Uterus (tissue), 4 donors: ENCODE data around the gene PSMD1. TPM values are rescaled to one million over a fixed set of nuclear protein-coding genes. Genes with fewer than 3 reads are reported as not detected.
A peak's percentile ranks its signal among the peaks of the same experiment; 100 is the strongest.
"Not testable (repeated sequence)": the region's sequence is repeated elsewhere in the genome, so short reads cannot be mapped to it uniquely, and the experiment has no call there.

Experiments
- DNase-seq, 2 donors: peaks; one replicate each; pipeline ENCODE4 v3.0.0-alpha.2; 2019 to 2020
- H3K27ac ChIP-seq, 2 donors: fragments of 200-600 bp; sonication (generic); 1 replicate in 1 of 2; 2 replicates in 1 of 2; pipeline ENCODE4 v1.5.1; 2016 to 2018
- H3K27me3 ChIP-seq, 2 donors: fragments of 200-600 bp; sonication (generic); one replicate each; pipeline ENCODE4 v1.5.1; 2018 to 2019; ENCODE audit warnings: control low read depth in 1 of 2
- H3K36me3 ChIP-seq, 2 donors: fragments of 200-600 bp; sonication (generic); one replicate each; pipeline ENCODE4 v1.5.1; 2019; ENCODE audit warnings: control low read depth in 1 of 2
- H3K4me1 ChIP-seq, 2 donors: fragments of 200-600 bp; sonication (generic); one replicate each; pipeline ENCODE4 v1.5.1; 2018 to 2019; ENCODE audit warnings: control low read depth in 1 of 2
- H3K4me3 ChIP-seq, 2 donors: fragments of 200-600 bp; sonication (generic); 1 replicate in 1 of 2; 2 replicates in 1 of 2; pipeline ENCODE4 v1.5.1; 2018 to 2019; ENCODE audit warnings: mild to moderate bottlenecking in 1 of 2
- H3K9me3 ChIP-seq, 2 donors: fragments of 200-600 bp; sonication (generic); one replicate each; pipeline ENCODE4 v1.5.1; 2019; ENCODE audit warnings: control low read depth in 1 of 2
- CTCF ChIP-seq, 4 experiments: fragments of 200-600 bp in 2 of 4; fragments of 450-650 bp in 2 of 4; sonication (generic) in 2 of 4; IDR thresholded peaks; one replicate each; pipeline ENCODE4 v1.5.1; 2016 to 2019; ENCODE audit warnings: antibody characterized with exemption in 4 of 4, mild to moderate bottlenecking in 2 of 4, moderate library complexity in 1 of 4
- POLR2A ChIP-seq, 2 donors: fragments of 450-650 bp; IDR thresholded peaks; one replicate each; pipeline ENCODE4 v1.6.1; 2016; ENCODE audit warnings: antibody characterized with exemption in 2 of 2, mild to moderate bottlenecking in 1 of 2, moderate library complexity in 1 of 2
- intact Hi-C: fragments of 100-400 bp; cut with DNase I; formaldehyde crosslinking; loops from one replicate; pipeline ENCODE4 v1.15.1; 2023; ENCODE audit warnings: low total_unique reads
- total RNA-seq, 4 donors: library from RNA; depleted of rRNA in 3 of 4; stranded (reverse); fragments of >200 nt in 3 of 4; gene quantifications; one replicate each; pipeline versions ENCODE4 v1.1.0 to v1.2.4, GENCODE V29; 2014 to 2023
- donor health status: DM: yes; HTN: yes; CAD: no.

PSMD1 gene
- total RNA-seq, 4 donors from 2014 or later = 54.4 to 96.6 (median 68.6) TPM

- Histone ChIP-seq H3K36me3 (no peaks in the 10 kb centered on the region), H3K4me3 (peak overlapping the region; percentile 3 to 29), H3K27me3 (no peaks in the 10 kb centered on the region), H3K9me3 (no peaks in the 10 kb centered on the region), H3K27ac (peak overlapping the region; percentile 98), H3K4me1 (peaks cover 0 to 4% of the 10 kb centered on the region in 2 donors)
- DNase-seq = peak; percentile 77 to 86
- TF ChIP-seq POLR2A (IDR thresholded peaks at IDR 0.05) = peak in 1 of 2 donors; percentile 32
- TF ChIP-seq CTCF (IDR thresholded peaks at IDR 0.05) = no peak
- intact Hi-C loops = no loop called here
These were observed 134.0 kb downstream of the PSMD1 start for GRCh38 chr2:231190531-231191197.

- H3K9me3 ChIP-seq = no peaks in the 10 kb centered on the region
- no peaks in the 10 kb centered on the region for H3K36me3 ChIP-seq
- H3K27me3 ChIP-seq = no peaks in the 10 kb centered on the region
- H3K4me1 ChIP-seq = peaks cover 0 to 4% of the 10 kb centered on the region in 2 donors
- peak; percentile 94 to 96 for DNase-seq
- TF ChIP-seq CTCF (IDR thresholded peaks at IDR 0.05) (peak; percentile 77 to 92 (median 82)), POLR2A (IDR thresholded peaks at IDR 0.05) (peak in 1 of 2 donors; percentile 22)
- peak overlapping the region; percentile 98 for H3K27ac ChIP-seq
- intact Hi-C loops = loop anchor here (2.0 kb wide), 1 partner anchor 87 kb away; no protein-coding TSS in a partner anchor
- H3K4me3 ChIP-seq = no peak overlapping the region
These were observed 135.5 kb downstream of the PSMD1 start for GRCh38 chr2:231191896-231192872.

GRCh38 chr2:231193216-231193615, 136.5 kb downstream of the PSMD1 start:
- intact Hi-C loops = loop anchor here (2.0 kb wide), 1 partner anchor 88 kb away; no protein-coding TSS in a partner anchor
- Histone ChIP-seq H3K27ac (peak overlapping the region; percentile 98), H3K4me1 (peaks cover 0 to 12% of the 10 kb centered on the region in 2 donors)

GRCh38 chr2:231196592-231196991, 139.9 kb downstream of the PSMD1 start:
- no peak for DNase-seq
- intact Hi-C loops = no loop called here
- H3K36me3 ChIP-seq = no peaks in the 10 kb centered on the region
- peaks cover 4 to 7% of the 10 kb centered on the region in 2 donors for H3K4me1 ChIP-seq
- H3K27ac ChIP-seq = no peak overlapping the region
- no peaks in the 10 kb centered on the region for H3K27me3 ChIP-seq
- no peaks in the 10 kb centered on the region for H3K9me3 ChIP-seq
- H3K4me3 ChIP-seq = no peak overlapping the region
- TF ChIP-seq CTCF (IDR thresholded peaks at IDR 0.05) (no peak), POLR2A (IDR thresholded peaks at IDR 0.05) (no peak)

More at GRCh38 chr2:231193216-231193615, 136.5 kb downstream of the PSMD1 start:
- DNase-seq = peak in 1 of 2 donors; percentile 5
- no peak for TF ChIP-seq POLR2A (IDR thresholded peaks at IDR 0.05)
- TF ChIP-seq CTCF (IDR thresholded peaks at IDR 0.05) = no peak
- H3K36me3 ChIP-seq = no peaks in the 10 kb centered on the region
- no peak overlapping the region for H3K4me3 ChIP-seq
- no peaks in the 10 kb centered on the region for H3K27me3 ChIP-seq
- no peaks in the 10 kb centered on the region for H3K9me3 ChIP-seq

GRCh38 chr2:231197196-231197595, 140.5 kb downstream of the PSMD1 start:
- intact Hi-C loops, H3K4me3 ChIP-seq, H3K9me3 ChIP-seq, H3K36me3 ChIP-seq, H3K4me1 ChIP-seq, H3K27me3 ChIP-seq: not testable (repeated sequence)
- DNase-seq = peak in 1 of 2 donors; percentile 5
- H3K27ac ChIP-seq = peak overlapping the region; percentile 75 to 76
